GM10266 (cell line): ENCODE results near the gene THRA.

Source experiments
- DNase-seq: peaks from one replicate; pipeline ENCODE4 v3.0.0; 2012; ENCODE audit errors: extremely low spot score
- CTCF ChIP-seq: IDR thresholded peaks from 2 replicates; pipeline ENCODE4 v1.5.1; 2012; ENCODE audit warnings: mild to moderate bottlenecking, low read depth; ENCODE audit not compliant: control insufficient read depth, insufficient read depth; ENCODE audit errors: missing control alignments

The THRA gene

DNA sequence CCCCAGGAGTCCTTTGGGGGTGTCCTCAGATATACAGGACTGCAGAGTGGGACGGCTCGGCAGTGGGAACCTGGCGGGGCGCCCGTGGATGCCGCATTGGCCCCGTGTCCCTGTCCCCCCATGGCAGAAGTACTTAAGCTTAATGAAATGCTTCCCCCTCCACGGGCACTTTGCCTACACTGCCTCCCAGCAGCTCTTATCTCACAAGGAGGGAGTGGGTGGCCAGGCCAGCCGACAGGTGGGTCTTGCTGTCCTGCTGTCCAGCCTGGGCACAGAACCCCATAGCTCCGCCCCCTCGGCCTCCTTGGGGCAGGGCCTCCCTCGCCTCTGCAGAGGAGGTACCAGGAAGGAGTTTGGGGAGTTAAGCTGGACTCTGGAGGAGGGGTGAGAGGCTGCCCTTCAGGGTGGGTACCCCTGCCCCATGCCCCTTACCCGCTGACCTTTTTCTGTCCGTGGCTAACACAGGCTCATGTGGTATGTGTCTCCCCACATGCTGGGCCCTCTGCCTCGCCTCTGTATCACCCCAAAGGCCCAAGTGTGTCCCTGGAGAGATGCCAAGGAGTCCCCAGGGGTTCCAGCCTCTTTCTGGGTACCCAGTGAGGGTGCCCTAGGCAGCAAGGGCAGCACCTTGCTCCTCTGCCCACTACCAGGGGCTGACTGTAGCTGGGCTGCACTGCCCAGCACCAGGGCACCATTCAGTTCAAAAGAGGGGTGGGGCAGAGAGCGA, 8.7 kb downstream of the THRA start:
- no peak for TF ChIP-seq CTCF
- DNase-seq: no peak

- no peak for DNase-seq
- TF ChIP-seq CTCF: no peak
These were observed 9.4 kb downstream of the THRA start for GRCh38 chr17:40072040-40072734.

GRCh38 chr17:40072735-40073346, 10.1 kb downstream of the THRA start:
- TF ChIP-seq CTCF: no peak
- no peak for DNase-seq

DNA sequence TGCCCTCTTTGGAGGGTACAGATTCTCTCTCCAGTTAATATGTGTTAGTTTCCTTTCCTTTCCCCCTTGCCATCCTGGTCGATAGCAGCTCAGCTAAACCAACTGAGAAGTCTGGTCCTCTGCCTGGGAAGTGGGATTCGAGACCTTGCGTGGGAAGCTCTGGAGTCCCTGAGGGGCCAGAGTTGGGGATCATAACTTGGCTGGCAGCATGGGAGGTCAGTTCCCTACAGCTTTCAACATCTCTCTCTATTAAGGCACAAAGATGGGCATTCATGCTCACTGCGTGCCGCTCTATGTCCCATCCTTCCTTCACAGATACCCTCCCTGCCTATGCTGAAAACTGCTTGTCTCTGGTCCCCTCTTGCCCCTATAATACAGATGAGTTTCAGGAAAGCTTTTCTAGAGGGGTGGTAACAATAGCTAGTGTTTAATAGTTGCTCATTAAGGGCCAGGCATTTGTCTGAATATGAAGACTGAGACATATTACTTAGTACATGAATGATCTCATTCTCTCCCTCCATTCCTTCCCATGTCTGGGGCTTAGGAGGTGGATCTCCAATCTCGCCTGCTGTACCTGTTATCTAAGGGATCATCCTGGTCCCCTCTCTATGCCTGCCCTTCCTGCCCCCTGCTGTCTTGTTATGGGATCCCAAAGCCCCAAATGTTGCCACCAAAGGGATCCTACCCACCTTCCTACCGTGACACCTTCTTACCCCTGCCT, 10.8 kb downstream of the THRA start:
- peak; percentile 5 for TF ChIP-seq CTCF
- no peak for DNase-seq

DNA sequence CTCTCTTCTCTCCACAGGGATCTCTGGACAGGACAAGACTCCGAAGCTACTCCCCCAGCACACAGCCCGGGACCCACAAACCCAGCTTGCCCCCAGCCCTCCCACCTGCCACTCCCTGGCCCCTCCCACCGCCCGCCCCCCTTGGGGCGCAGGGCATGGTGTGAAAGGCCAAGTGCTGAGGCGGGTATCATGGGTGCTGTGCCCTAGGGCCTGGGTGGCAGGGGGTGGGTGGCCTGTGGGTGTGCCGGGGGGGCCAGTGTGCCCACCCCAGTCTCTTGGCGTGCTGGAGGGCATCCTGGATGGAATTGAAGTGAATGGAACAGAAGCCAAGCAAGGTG, 11.4 kb downstream of the THRA start:
- TF ChIP-seq CTCF: no peak
- no peak for DNase-seq

GRCh38 chr17:40074871-40075200, 12.1 kb downstream of the THRA start:
- DNase-seq: no peak

More at GRCh38 chr17:40074871-40075200, 12.1 kb downstream of the THRA start:
- no peak for TF ChIP-seq CTCF
